BLaER1 (cell line): ENCODE measurements around the gene SPOP.
"Not testable (repeated sequence)": the region's sequence is repeated elsewhere in the genome, so short reads cannot be mapped to it uniquely, and the experiment has no call there.

Experiments used
- H3K27ac ChIP-seq: shearing (Covaris generic); formaldehyde crosslinking; 2 replicates; pipeline ENCODE4 v1.8.1; 2022
- H3K27me3 ChIP-seq: shearing (Covaris generic); formaldehyde crosslinking; 2 replicates; pipeline ENCODE4 v1.8.1; 2022
- H3K36me3 ChIP-seq: shearing (Covaris generic); formaldehyde crosslinking; 2 replicates; pipeline ENCODE4 v1.8.1; 2022
- H3K4me1 ChIP-seq: shearing (Covaris generic); formaldehyde crosslinking; 2 replicates; pipeline ENCODE4 v1.8.1; 2022
- H3K4me2 ChIP-seq: shearing (Covaris generic); formaldehyde crosslinking; 2 replicates; pipeline ENCODE4 v1.8.1; 2022
- H3K4me3 ChIP-seq: shearing (Covaris generic); formaldehyde crosslinking; 2 replicates; pipeline ENCODE4 v1.8.1; 2022
- H3K9ac ChIP-seq: shearing (Covaris generic); formaldehyde crosslinking; 2 replicates; pipeline ENCODE4 v1.8.1; 2022
- H3K9me3 ChIP-seq: shearing (Covaris generic); formaldehyde crosslinking; 2 replicates; pipeline ENCODE4 v1.8.1; 2022
- H4K20me1 ChIP-seq: shearing (Covaris generic); formaldehyde crosslinking; 2 replicates; pipeline ENCODE4 v1.8.1; 2022
- Cebpa-rat ChIP-seq: shearing (Covaris generic); IDR thresholded peaks from 2 replicates; pipeline ENCODE4 v1.8.1; 2022

The SPOP gene

GRCh38 chr17:49677933-49678847 is at the start of gene SPOP:
SPOP (minus strand) TSS chr17:49678097; CDS start chr17:49622810, 55,287 bp downstream.
- peak within 1 kb of the TSS; percentile 69 for H3K4me3 ChIP-seq
- peak within 1 kb of the TSS; percentile 83 for H3K9ac ChIP-seq
- H3K27me3 ChIP-seq: no peaks in the 10 kb centered on the region
- TF ChIP-seq Cebpa-rat: peak; percentile 40; the same call in 1 of the 2 replicates
- peaks cover 24% of the 10 kb centered on the region; the same call in 1 of the 2 replicates for H3K36me3 ChIP-seq
- no peaks in the 10 kb centered on the region for H3K9me3 ChIP-seq
- peak within 1 kb of the TSS; percentile 85 for H3K27ac ChIP-seq
- peaks cover 64% of the 10 kb centered on the region for H3K4me1 ChIP-seq
- H4K20me1 ChIP-seq: peaks cover 36% of the 10 kb centered on the region
- H3K4me2 ChIP-seq: peak within 1 kb of the TSS; percentile 91

GRCh38 chr17:49727380-49727779 is 49.5 kb upstream of the SPOP start:
- no peak overlapping the region for H3K4me2 ChIP-seq
- H3K4me3 ChIP-seq: no peak overlapping the region
- peaks cover 66% of the 10 kb centered on the region for H3K4me1 ChIP-seq
- no peak for TF ChIP-seq Cebpa-rat
- H3K27ac ChIP-seq: no peak overlapping the region
- H3K27me3 ChIP-seq: no peaks in the 10 kb centered on the region
- H3K9ac ChIP-seq: no peak overlapping the region
- peaks cover 79% of the 10 kb centered on the region for H3K36me3 ChIP-seq
- peaks cover 33% of the 10 kb centered on the region for H4K20me1 ChIP-seq
- peaks cover 17% of the 10 kb centered on the region for H3K9me3 ChIP-seq

GRCh38 chr17:49725452-49726130 is 47.7 kb upstream of the SPOP start:
- Histone ChIP-seq H3K27ac (no peak overlapping the region; the same call in 1 of the 2 replicates), H3K36me3 (peaks cover 79% of the 10 kb centered on the region), H3K4me3 (no peak overlapping the region), H4K20me1 (peaks cover 31% of the 10 kb centered on the region), H3K9me3 (peaks cover 17% of the 10 kb centered on the region), H3K27me3 (no peaks in the 10 kb centered on the region), H3K9ac (no peak overlapping the region), H3K4me1 (peaks cover 69% of the 10 kb centered on the region), H3K4me2 (peak overlapping the region; percentile 92)
- TF ChIP-seq Cebpa-rat: no peak

- Histone ChIP-seq H3K9ac (peak overlapping the region; percentile 67; the same call in 1 of the 2 replicates), H3K4me2 (peak overlapping the region; percentile 92), H4K20me1 (peaks cover 22% of the 10 kb centered on the region), H3K9me3 (peaks cover 17% of the 10 kb centered on the region), H3K36me3 (peaks cover 79% of the 10 kb centered on the region), H3K27ac (peak overlapping the region; percentile 83), H3K4me1 (peaks cover 58% of the 10 kb centered on the region)
- not testable (repeated sequence) for H3K27me3 ChIP-seq, H3K4me3 ChIP-seq
These were observed 46.7 kb upstream of the SPOP start for GRCh38 chr17:49724552-49724951.

GRCh38 chr17:49723423-49723822 is 45.5 kb upstream of the SPOP start:
- Histone ChIP-seq H3K27ac (peak overlapping the region; percentile 83), H3K9me3 (peaks cover 17% of the 10 kb centered on the region), H3K4me1 (peaks cover 47% of the 10 kb centered on the region), H3K4me2 (peak overlapping the region; percentile 92), H3K36me3 (peaks cover 79% of the 10 kb centered on the region), H3K27me3 (no peaks in the 10 kb centered on the region), H4K20me1 (peaks cover 13% of the 10 kb centered on the region; the same call in 1 of the 2 replicates), H3K4me3 (peak overlapping the region; percentile 50), H3K9ac (peak overlapping the region; percentile 67)
- no peak for TF ChIP-seq Cebpa-rat

GRCh38 chr17:49722066-49722465 is 44.2 kb upstream of the SPOP start:
- peaks cover 17% of the 10 kb centered on the region for H3K9me3 ChIP-seq
- no peaks in the 10 kb centered on the region for H3K27me3 ChIP-seq
- peaks cover 79% of the 10 kb centered on the region for H3K36me3 ChIP-seq
- no peak for TF ChIP-seq Cebpa-rat
- peaks cover 36% of the 10 kb centered on the region for H3K4me1 ChIP-seq
- no peak overlapping the region for H3K4me2 ChIP-seq
- H3K9ac ChIP-seq: no peak overlapping the region
- peak overlapping the region; percentile 83 for H3K27ac ChIP-seq
- no peaks in the 10 kb centered on the region for H4K20me1 ChIP-seq
- H3K4me3 ChIP-seq: no peak overlapping the region

GRCh38 chr17:49717371-49717861 is 39.5 kb upstream of the SPOP start:
- H3K27ac ChIP-seq: no peak overlapping the region
- no peak overlapping the region for H3K4me3 ChIP-seq
- no peak overlapping the region for H3K4me2 ChIP-seq
- H3K9ac ChIP-seq: no peak overlapping the region
- no peaks in the 10 kb centered on the region for H3K27me3 ChIP-seq
- H3K36me3 ChIP-seq: peaks cover 100% of the 10 kb centered on the region
- TF ChIP-seq Cebpa-rat: no peak
- no peaks in the 10 kb centered on the region for H4K20me1 ChIP-seq
- peaks cover 37% of the 10 kb centered on the region for H3K4me1 ChIP-seq
- H3K9me3 ChIP-seq: no peaks in the 10 kb centered on the region

GRCh38 chr17:49716668-49717364 is 38.9 kb upstream of the SPOP start:
- no peaks in the 10 kb centered on the region for H3K9me3 ChIP-seq
- H4K20me1 ChIP-seq: no peaks in the 10 kb centered on the region
- no peak overlapping the region for H3K4me3 ChIP-seq
- H3K36me3 ChIP-seq: peaks cover 100% of the 10 kb centered on the region
- H3K4me1 ChIP-seq: peaks cover 37% of the 10 kb centered on the region
- no peak overlapping the region for H3K9ac ChIP-seq
- H3K27me3 ChIP-seq: no peaks in the 10 kb centered on the region
- TF ChIP-seq Cebpa-rat: no peak
- no peak overlapping the region for H3K4me2 ChIP-seq
- H3K27ac ChIP-seq: no peak overlapping the region

- no peak overlapping the region for H3K4me3 ChIP-seq
- no peaks in the 10 kb centered on the region for H3K27me3 ChIP-seq
- no peaks in the 10 kb centered on the region for H3K9me3 ChIP-seq
- H4K20me1 ChIP-seq: no peaks in the 10 kb centered on the region
- no peak overlapping the region for H3K27ac ChIP-seq
- peaks cover 100% of the 10 kb centered on the region for H3K36me3 ChIP-seq
- TF ChIP-seq Cebpa-rat: no peak
- H3K4me1 ChIP-seq: peaks cover 47% of the 10 kb centered on the region
- peak overlapping the region; percentile 43; the same call in 1 of the 2 replicates for H3K4me2 ChIP-seq
- no peak overlapping the region; the same call in 1 of the 2 replicates for H3K9ac ChIP-seq
These were observed 37.9 kb upstream of the SPOP start for GRCh38 chr17:49715717-49716279.
